ENCODE measurements around the gene HMGB2. TPM values are rescaled to one million over a fixed set of nuclear protein-coding genes. Genes with fewer than 3 reads are reported as not detected.
A peak's percentile ranks its signal among the peaks of the same experiment; 100 is the strongest.

The HMGB2 gene
- polyA plus RNA-seq, 3 donors: 129 to 299 (median 248) TPM

DNA sequence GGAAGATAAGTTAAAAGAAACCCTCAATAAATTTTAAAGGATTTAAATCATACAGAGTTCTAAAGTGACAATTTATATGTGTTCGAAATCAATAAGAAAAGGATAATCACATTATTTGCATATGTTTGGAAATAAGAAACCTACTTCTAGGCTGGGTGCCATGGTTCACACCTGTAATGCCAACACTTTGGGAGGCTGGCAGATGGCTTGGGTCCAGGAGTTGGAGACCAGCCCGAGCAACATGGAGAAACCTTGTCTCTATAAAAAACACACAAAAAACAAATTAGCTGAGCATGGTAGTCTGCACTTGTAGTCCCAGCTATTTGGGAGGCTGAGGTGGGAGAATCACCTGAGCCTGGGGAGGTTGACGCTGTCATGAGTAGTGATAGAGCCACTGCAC, 28.5 kb upstream of the HMGB2 start:
- Histone ChIP-seq H3K4me2 (replicated peaks; ENCODE audit: extremely low read depth, low read length, poor library complexity, severe bottlenecking) (no peak overlapping the region), H3K9ac (ENCODE audit: insufficient read depth, low read length, poor library complexity, severe bottlenecking) (no peak overlapping the region), H3K27ac (ENCODE audit: low read depth in 1 of 2, low read length in 2 of 2) (no peak overlapping the region), H3K27me3 (ENCODE audit: control insufficient read depth in 2 of 2, insufficient read depth in 2 of 2, low read length in 2 of 2) (no peaks in the 10 kb centered on the region), H3K4me3 (replicated peaks in 1 of 3; ENCODE audit: low read depth in 2 of 3, low read length in 3 of 3) (no peak overlapping the region), H4K20me1 (ENCODE audit: insufficient read depth, low read length) (no peaks in the 10 kb centered on the region), H3K79me2 (ENCODE audit: insufficient read depth, low read length) (no peaks in the 10 kb centered on the region), H2AFZ (ENCODE audit: insufficient read depth, low read depth, low read length, poor library complexity, severe bottlenecking) (no peak overlapping the region), H3K9me3 (replicated peaks in 1 of 2; ENCODE audit: control insufficient read depth in 1 of 2, insufficient read depth in 1 of 2, low read length in 2 of 2) (peaks cover 0 to 5% of the 10 kb centered on the region in 2 donors), H3K36me3 (replicated peaks in 1 of 2; ENCODE audit: control insufficient read depth in 1 of 2, insufficient read depth in 2 of 2, low read length in 2 of 2) (no peaks in the 10 kb centered on the region), H3K4me1 (ENCODE audit: control insufficient read depth in 1 of 2, insufficient read depth in 2 of 2, low read length in 2 of 2) (peaks cover 0 to 5% of the 10 kb centered on the region in 2 donors)
- no peaks in the 10 kb centered on the region for H3K36me3 Mint-ChIP-seq
- peaks cover 12% of the 10 kb centered on the region for H3K4me1 Mint-ChIP-seq
- intact Hi-C loops (cut with micrococcal nuclease): no loop called here
- H3K9me3 Mint-ChIP-seq: peaks cover 0 to 6% (median 3%) of the 10 kb centered on the region in 7 donors
- no peak overlapping the region for H3K4me3 Mint-ChIP-seq
- TF ChIP-seq, protein P1, sequence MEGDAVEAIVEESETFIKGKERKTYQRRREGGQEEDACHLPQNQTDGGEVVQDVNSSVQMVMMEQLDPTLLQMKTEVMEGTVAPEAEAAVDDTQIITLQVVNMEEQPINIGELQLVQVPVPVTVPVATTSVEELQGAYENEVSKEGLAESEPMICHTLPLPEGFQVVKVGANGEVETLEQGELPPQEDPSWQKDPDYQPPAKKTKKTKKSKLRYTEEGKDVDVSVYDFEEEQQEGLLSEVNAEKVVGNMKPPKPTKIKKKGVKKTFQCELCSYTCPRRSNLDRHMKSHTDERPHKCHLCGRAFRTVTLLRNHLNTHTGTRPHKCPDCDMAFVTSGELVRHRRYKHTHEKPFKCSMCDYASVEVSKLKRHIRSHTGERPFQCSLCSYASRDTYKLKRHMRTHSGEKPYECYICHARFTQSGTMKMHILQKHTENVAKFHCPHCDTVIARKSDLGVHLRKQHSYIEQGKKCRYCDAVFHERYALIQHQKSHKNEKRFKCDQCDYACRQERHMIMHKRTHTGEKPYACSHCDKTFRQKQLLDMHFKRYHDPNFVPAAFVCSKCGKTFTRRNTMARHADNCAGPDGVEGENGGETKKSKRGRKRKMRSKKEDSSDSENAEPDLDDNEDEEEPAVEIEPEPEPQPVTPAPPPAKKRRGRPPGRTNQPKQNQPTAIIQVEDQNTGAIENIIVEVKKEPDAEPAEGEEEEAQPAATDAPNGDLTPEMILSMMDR (IDR thresholded peaks at IDR 0.05): no peak
- H3K27me3 Mint-ChIP-seq (ENCODE audit: low read depth in 3 of 3): peaks cover 0 to 3% (median 2%) of the 10 kb centered on the region in 3 donors
- H3K27ac Mint-ChIP-seq: no peak overlapping the region
- WGBS (ENCODE audit: insufficient coverage): no CpG with 5 or more reads among the region's 3 CpGs
- no peak for DNase-seq

DNA sequence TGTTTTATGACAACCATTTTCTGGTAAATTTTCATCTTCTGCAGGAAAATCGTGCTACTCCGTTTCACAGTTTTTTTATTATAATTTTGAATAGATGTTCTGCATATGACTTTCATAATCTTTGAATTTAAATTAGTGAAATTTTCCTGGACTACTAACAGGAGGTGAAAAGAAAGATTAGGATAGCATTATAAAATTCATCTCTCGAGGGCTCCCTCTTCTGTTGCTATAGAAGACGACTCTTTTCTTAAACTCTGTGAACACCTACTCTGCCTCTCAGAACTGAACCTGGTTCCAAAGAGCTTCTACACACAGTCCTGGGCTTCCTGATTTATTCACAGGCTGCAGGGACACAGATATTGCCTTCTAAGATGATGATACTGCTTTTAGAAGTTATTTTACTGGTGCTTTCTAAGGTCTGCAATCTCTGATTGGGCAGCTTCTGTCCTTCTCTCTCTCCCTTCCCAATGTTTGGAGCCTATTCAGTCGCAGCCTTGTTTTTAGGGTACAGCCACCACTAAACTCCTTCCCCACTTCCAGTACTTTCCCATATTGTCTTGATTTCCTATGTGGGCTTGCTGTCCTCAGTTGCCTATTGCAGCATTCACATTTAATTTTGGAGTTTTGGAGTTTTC, 26.5 kb upstream of the HMGB2 start:
- Histone ChIP-seq H3K27me3 (ENCODE audit: control insufficient read depth in 2 of 2, insufficient read depth in 2 of 2, low read length in 2 of 2) (no peaks in the 10 kb centered on the region), H3K79me2 (ENCODE audit: insufficient read depth, low read length) (no peaks in the 10 kb centered on the region), H3K4me3 (replicated peaks in 1 of 3; ENCODE audit: low read depth in 2 of 3, low read length in 3 of 3) (no peak overlapping the region), H3K9ac (ENCODE audit: insufficient read depth, low read length, poor library complexity, severe bottlenecking) (no peak overlapping the region), H3K4me2 (replicated peaks; ENCODE audit: extremely low read depth, low read length, poor library complexity, severe bottlenecking) (no peak overlapping the region), H3K27ac (ENCODE audit: low read depth in 1 of 2, low read length in 2 of 2) (no peak overlapping the region), H3K4me1 (ENCODE audit: control insufficient read depth in 1 of 2, insufficient read depth in 2 of 2, low read length in 2 of 2) (no peaks in the 10 kb centered on the region), H3K36me3 (replicated peaks in 1 of 2; ENCODE audit: control insufficient read depth in 1 of 2, insufficient read depth in 2 of 2, low read length in 2 of 2) (no peaks in the 10 kb centered on the region), H3K9me3 (replicated peaks in 1 of 2; ENCODE audit: control insufficient read depth in 1 of 2, insufficient read depth in 1 of 2, low read length in 2 of 2) (peaks cover 0 to 5% of the 10 kb centered on the region in 2 donors), H4K20me1 (ENCODE audit: insufficient read depth, low read length) (no peaks in the 10 kb centered on the region), H2AFZ (ENCODE audit: insufficient read depth, low read depth, low read length, poor library complexity, severe bottlenecking) (peak overlapping the region; percentile 18)
- H3K27me3 Mint-ChIP-seq (ENCODE audit: low read depth in 3 of 3): peaks cover 0 to 3% (median 2%) of the 10 kb centered on the region in 3 donors
- peaks cover 0 to 6% (median 3%) of the 10 kb centered on the region in 7 donors for H3K9me3 Mint-ChIP-seq
- WGBS (ENCODE audit: insufficient coverage): 86% methylated on average over 1 of the region's 5 CpGs
- H3K36me3 Mint-ChIP-seq: no peaks in the 10 kb centered on the region
- peaks cover 6% of the 10 kb centered on the region for H3K4me1 Mint-ChIP-seq
- H3K27ac Mint-ChIP-seq: no peak overlapping the region
- TF ChIP-seq, protein P1 (IDR thresholded peaks at IDR 0.05): no peak
- DNase-seq: peak in 1 of 3 donors; percentile 10
- H3K4me3 Mint-ChIP-seq: no peak overlapping the region
- intact Hi-C loops (cut with micrococcal nuclease): no loop called here
